ENCODE results near the gene GNAI2. TPM values are rescaled to one million over a fixed set of nuclear protein-coding genes. Genes with fewer than 3 reads are reported as not detected.

Gene GNAI2
- total and polyA plus RNA-seq, 8 donors: 259 to 381 (median 269) TPM

DNA sequence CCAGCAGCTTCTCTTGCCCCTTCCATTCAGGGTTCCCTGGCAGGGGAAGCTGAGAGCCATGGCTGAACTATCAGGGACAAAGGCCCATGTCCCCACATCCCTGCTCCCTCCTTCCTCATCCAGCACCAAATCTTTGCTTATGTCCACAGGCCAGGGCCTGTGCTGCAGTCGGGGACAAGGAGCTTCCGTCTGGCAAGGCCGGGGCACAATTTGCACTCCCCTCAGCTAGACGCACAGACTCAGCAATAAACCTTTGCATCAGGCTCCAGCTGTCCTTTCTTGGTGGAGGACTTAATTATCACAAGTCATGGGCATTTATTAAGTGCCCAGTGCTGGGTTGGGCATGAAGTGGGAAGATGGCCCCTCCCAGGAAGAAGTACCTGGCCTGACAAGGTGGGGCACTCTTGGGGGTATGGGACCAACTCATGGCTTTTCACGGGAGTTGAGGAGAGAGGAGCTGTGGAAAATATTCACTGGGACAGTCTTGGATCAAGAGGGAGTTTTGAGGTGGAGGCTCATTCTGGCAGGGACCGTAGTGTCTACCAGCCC lies 39.7 kb upstream of the GNAI2 start:
- peaks cover 21 to 70% of the 10 kb centered on the region in 2 donors for H3K27me3 ChIP-seq
- TF ChIP-seq, protein P1, sequence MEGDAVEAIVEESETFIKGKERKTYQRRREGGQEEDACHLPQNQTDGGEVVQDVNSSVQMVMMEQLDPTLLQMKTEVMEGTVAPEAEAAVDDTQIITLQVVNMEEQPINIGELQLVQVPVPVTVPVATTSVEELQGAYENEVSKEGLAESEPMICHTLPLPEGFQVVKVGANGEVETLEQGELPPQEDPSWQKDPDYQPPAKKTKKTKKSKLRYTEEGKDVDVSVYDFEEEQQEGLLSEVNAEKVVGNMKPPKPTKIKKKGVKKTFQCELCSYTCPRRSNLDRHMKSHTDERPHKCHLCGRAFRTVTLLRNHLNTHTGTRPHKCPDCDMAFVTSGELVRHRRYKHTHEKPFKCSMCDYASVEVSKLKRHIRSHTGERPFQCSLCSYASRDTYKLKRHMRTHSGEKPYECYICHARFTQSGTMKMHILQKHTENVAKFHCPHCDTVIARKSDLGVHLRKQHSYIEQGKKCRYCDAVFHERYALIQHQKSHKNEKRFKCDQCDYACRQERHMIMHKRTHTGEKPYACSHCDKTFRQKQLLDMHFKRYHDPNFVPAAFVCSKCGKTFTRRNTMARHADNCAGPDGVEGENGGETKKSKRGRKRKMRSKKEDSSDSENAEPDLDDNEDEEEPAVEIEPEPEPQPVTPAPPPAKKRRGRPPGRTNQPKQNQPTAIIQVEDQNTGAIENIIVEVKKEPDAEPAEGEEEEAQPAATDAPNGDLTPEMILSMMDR (IDR thresholded peaks at IDR 0.05): no peak
- H3K4me3 ChIP-seq: no peak overlapping the region
- H3K27ac ChIP-seq: no peak overlapping the region
- intact Hi-C loops (cut with DNase I): no loop called here
- ATAC-seq (no peak), DNase-seq (no peak)
- no peaks in the 10 kb centered on the region for H3K36me3 ChIP-seq
- no peaks in the 10 kb centered on the region for H3K9me3 ChIP-seq
- peaks cover 4 to 22% of the 10 kb centered on the region in 2 donors for H3K4me1 ChIP-seq

- ATAC-seq (no peak), DNase-seq (no peak)
- Histone ChIP-seq H3K9me3 (no peaks in the 10 kb centered on the region), H3K27me3 (peaks cover 28 to 84% of the 10 kb centered on the region in 2 donors), H3K27ac (no peak overlapping the region), H3K4me1 (peaks cover 9 to 13% of the 10 kb centered on the region in 2 donors), H3K4me3 (no peak overlapping the region), H3K36me3 (no peaks in the 10 kb centered on the region)
- TF ChIP-seq, protein P1 (IDR thresholded peaks at IDR 0.05): no peak
- intact Hi-C loops (cut with DNase I): no loop called here
Observed at GRCh38 chr3:50201573-50202315, 34.3 kb upstream of the GNAI2 start.

DNA sequence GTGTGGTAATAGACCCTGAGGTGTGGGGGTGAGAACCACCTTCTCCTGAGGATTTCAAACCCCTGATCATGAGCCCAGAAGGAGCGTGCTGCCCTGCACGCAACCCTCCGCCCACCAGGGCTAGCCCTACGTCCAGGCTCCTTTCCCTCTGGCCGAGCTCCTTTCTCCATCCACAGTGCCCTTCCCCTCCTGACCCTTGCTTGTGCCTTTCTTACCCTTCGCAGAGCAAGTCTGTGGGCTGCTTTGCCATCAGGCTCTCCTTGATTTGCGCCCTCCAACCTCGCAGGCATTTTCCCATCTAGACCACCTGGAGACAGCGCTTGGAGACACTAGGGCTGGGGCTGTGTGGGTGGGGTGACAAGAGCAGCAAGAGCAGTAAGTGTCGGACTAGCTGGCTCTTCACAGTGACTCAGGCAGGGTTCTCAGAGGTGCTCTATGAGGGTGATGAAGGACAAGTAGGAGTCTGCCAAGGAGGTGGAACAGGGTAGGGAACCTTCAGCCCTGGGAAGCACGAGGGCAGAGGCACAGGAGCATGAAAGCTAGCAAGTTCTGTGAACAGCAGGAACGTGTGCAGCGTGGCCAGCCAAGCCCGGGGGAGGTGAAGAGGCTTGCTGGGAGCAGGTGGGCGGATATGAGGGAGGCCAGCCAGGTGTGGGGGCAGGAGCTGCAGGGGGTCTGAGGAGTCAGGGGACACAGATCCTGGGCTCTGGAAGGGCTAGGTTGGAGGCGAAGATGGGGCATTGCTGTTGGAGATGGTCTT lies 33.5 kb upstream of the GNAI2 start:
- ATAC-seq (no peak), DNase-seq (no peak)
- H3K36me3 ChIP-seq: no peaks in the 10 kb centered on the region
- no peak overlapping the region for H3K27ac ChIP-seq
- peaks cover 9 to 13% of the 10 kb centered on the region in 2 donors for H3K4me1 ChIP-seq
- TF ChIP-seq, protein P1 (IDR thresholded peaks at IDR 0.05): no peak
- H3K4me3 ChIP-seq: no peak overlapping the region
- H3K9me3 ChIP-seq: no peaks in the 10 kb centered on the region
- intact Hi-C loops (cut with DNase I): no loop called here
- peaks cover 28 to 86% of the 10 kb centered on the region in 2 donors for H3K27me3 ChIP-seq

DNA sequence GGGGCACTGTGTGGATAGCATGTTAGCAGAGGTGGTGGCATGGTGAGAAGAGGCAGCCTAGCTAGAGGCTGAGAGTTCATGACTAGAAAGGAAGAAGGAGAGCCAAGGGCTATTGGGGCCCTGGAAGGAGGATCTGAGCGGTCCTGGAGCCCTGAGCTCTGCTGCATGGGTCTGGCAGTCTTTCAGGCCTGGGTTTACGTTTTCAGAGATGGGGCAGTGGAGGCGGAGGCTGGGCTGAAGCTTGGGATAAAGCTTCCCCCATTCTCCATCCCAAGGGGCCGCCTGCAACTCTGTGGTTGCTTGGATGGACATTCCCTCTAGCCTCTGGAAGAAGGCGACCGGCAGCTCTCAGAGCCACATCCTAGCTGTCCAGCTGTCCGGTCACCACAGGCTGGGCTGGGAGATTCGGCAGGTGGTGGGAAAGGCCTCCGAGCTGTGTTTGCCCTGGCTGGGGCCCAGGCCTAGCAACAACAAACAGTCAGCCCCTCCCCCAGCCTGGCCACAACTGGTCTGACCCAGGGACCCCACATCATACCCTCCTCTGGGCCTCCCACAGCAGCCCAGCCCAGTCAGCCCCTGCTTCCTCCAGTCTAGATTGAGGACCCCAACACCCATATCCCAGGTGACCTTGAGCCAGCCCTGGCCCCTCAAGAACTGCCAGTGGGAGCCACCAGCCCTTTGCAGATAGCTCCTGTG lies 32.7 kb upstream of the GNAI2 start:
- DNase-seq: no peak
- H3K4me1 ChIP-seq: peaks cover 9 to 13% of the 10 kb centered on the region in 2 donors
- H3K36me3 ChIP-seq: no peaks in the 10 kb centered on the region
- H3K27me3 ChIP-seq: peaks cover 28 to 83% of the 10 kb centered on the region in 2 donors
- H3K9me3 ChIP-seq: no peaks in the 10 kb centered on the region
- no peak for ATAC-seq
- H3K27ac ChIP-seq: no peak overlapping the region
- intact Hi-C loops (cut with DNase I): no loop called here
- no peak overlapping the region for H3K4me3 ChIP-seq
- TF ChIP-seq, protein P1 (IDR thresholded peaks at IDR 0.05): no peak
